ENCODE data around the gene DOCK3. TPM values are rescaled to one million over a fixed set of nuclear protein-coding genes. Genes with fewer than 3 reads are reported as not detected.
"Not testable (repeated sequence)": the region's sequence is repeated elsewhere in the genome, so short reads cannot be mapped to it uniquely, and the experiment has no call there.

Gene DOCK3
- total RNA-seq, 1 donor from 2014 or later: 42.6 TPM

GRCh38 chr3:51373658-51374421 is 699.1 kb downstream of the DOCK3 start:
- DNase-seq: no peak

- DNase-seq: no peak
Observed at GRCh38 chr3:51374456-51374855, 699.7 kb downstream of the DOCK3 start.

GRCh38 chr3:51375136-51375535 is 700.4 kb downstream of the DOCK3 start:
- no peak for DNase-seq

- no peak for DNase-seq
Observed at GRCh38 chr3:51375571-51375970, 700.8 kb downstream of the DOCK3 start.

- no peak for DNase-seq
Observed at GRCh38 chr3:51378065-51378464, 703.3 kb downstream of the DOCK3 start.

GRCh38 chr3:51378726-51379125 is 704.0 kb downstream of the DOCK3 start:
- no peak for DNase-seq

GRCh38 chr3:51379301-51379700 is 704.6 kb downstream of the DOCK3 start:
- no peak for DNase-seq

- no peak for DNase-seq
Observed at GRCh38 chr3:51379746-51380455, 705.2 kb downstream of the DOCK3 start.

- no peak for DNase-seq
Observed at GRCh38 chr3:51380601-51381332, 706.0 kb downstream of the DOCK3 start.

GRCh38 chr3:51381333-51381705 is 706.6 kb downstream of the DOCK3 start:
- no peak for DNase-seq

- DNase-seq: no peak
Observed at GRCh38 chr3:51382076-51382745, 707.5 kb downstream of the DOCK3 start.

- no peak for DNase-seq
Observed at GRCh38 chr3:51382947-51383578, 708.3 kb downstream of the DOCK3 start.

- DNase-seq: no peak
Observed at GRCh38 chr3:51384055-51384725, 709.5 kb downstream of the DOCK3 start.

- peak; percentile 98 for DNase-seq
Observed at GRCh38 chr3:51384726-51385473, 710.2 kb downstream of the DOCK3 start, which contains the start of gene MANF. Gene MANF (plus strand): TSS chr3:51385291. CDS start chr3:51385343, 52 bp downstream.

- no peak for DNase-seq
Observed at GRCh38 chr3:51385621-51386091, 710.9 kb downstream of the DOCK3 start.

GRCh38 chr3:51386159-51386851 is 711.6 kb downstream of the DOCK3 start:
- no peak for DNase-seq

- DNase-seq: no peak
Observed at GRCh38 chr3:51386852-51387229, 712.1 kb downstream of the DOCK3 start.

- not testable (repeated sequence) for DNase-seq
Observed at GRCh38 chr3:51387281-51387680, 712.6 kb downstream of the DOCK3 start.

GRCh38 chr3:51388286-51389029 is 713.7 kb downstream of the DOCK3 start:
- no peak for DNase-seq
